Activated CD4-positive, alpha-beta memory T cell treated with anti-CD3 and anti-CD28 coated beads, Interleukin-2, amount 10 ng/mL, durations not matched to agents 7 days and 5 days (primary cell): ENCODE results near the gene TTYH2. TPM values are rescaled to one million over a fixed set of nuclear protein-coding genes. Genes with fewer than 3 reads are reported as not detected.

ENCODE experiments used
- CTCF ChIA-PET: fragments of 350-600 bp; sonication (Branson Sonifier 250); formaldehyde crosslinking; loops from one replicate; lab custom pipeline; 2021; ENCODE audit warnings: antibody characterized with exemption, inconsistent platforms; lab: Charles Lee
- POLR2A ChIA-PET: fragments of 350-600 bp; sonication (Branson Sonifier 250); formaldehyde crosslinking; loops from one replicate; lab custom pipeline; 2021; ENCODE audit warnings: antibody characterized with exemption; lab: Charles Lee
- DNase-seq: peaks from one replicate; pipeline ENCODE4 v3.0.0-alpha.2; 2020
- H3K27ac Mint-ChIP-seq: one replicate; pipeline ENCODE4 v1.8.0; 2021; ENCODE audit warnings: mild to moderate bottlenecking, mixed read lengths
- H3K27me3 Mint-ChIP-seq: one replicate; pipeline ENCODE4 v1.8.0; 2021; ENCODE audit warnings: mixed read lengths
- H3K36me3 Mint-ChIP-seq: one replicate; pipeline ENCODE4 v1.8.0; 2021; ENCODE audit warnings: low read depth, mixed read lengths
- H3K4me1 Mint-ChIP-seq: one replicate; pipeline ENCODE4 v1.8.0; 2021; ENCODE audit warnings: mixed read lengths
- H3K4me3 Mint-ChIP-seq: one replicate; pipeline ENCODE4 v1.8.0; 2021; ENCODE audit warnings: mild to moderate bottlenecking, mixed read lengths
- H3K9me3 Mint-ChIP-seq: one replicate; pipeline ENCODE4 v1.8.0; 2021; ENCODE audit warnings: mixed read lengths
- total RNA-seq, 2 experiments: library from RNA; stranded (reverse); gene quantifications; one replicate each; pipeline ENCODE4 v1.2.3, GENCODE V29; 2021

TTYH2 gene, protein sequence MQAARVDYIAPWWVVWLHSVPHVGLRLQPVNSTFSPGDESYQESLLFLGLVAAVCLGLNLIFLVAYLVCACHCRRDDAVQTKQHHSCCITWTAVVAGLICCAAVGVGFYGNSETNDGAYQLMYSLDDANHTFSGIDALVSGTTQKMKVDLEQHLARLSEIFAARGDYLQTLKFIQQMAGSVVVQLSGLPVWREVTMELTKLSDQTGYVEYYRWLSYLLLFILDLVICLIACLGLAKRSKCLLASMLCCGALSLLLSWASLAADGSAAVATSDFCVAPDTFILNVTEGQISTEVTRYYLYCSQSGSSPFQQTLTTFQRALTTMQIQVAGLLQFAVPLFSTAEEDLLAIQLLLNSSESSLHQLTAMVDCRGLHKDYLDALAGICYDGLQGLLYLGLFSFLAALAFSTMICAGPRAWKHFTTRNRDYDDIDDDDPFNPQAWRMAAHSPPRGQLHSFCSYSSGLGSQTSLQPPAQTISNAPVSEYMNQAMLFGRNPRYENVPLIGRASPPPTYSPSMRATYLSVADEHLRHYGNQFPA
- total RNA-seq, result 10 to 100 TPM; 23.8 to 25.6 TPM

DNA sequence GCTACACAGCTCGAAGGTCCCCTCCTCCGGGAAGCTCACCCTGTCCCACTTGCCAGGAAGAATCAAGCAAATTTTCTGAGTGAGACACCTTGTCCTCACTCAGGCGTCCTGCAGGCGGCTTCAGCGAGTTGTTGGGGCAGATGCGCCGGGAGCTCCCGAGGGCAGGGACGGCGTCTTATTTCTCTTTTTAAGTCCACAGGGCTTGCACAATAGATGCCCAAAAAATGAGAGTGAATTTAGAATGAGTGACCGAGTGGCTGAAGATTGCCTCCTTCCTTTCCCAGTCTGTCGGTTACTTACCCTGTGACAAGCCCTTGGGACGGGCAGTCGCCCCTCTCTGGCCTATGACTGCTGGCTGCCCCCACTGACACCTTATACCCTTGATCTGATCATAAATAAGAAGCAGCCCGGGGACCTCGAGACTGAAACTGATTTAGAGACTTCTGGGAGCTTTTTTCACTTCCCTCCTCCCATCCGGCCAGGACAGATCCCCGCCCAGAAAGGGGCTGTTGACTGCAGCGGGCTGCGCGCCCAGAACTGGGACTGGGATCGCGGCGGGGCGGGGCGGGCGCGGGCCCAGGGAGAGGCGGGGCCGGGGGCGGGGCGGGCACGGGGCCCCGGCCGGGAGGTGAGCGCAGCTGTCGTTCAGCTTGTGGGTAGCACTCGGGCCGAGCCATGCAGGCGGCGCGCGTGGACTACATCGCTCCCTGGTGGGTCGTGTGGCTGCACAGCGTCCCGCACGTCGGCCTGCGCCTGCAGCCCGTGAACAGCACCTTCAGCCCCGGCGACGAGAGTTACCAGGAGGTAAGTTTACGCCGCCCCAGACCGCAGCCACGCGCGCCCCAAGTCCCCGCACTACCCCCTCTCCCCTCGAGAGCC, at the start of gene TTYH2:
Gene TTYH2, plus strand, starts transcription at position 659 of the 879 bp plus-strand sequence. Its CDS starts 17 bp downstream, at position 676.
- H3K27ac Mint-ChIP-seq, result peak within 1 kb of the TSS; percentile 77
- H3K27me3 Mint-ChIP-seq, result no peaks in the 10 kb centered on the region
- DNase-seq, result peak; percentile 82
- peak within 1 kb of the TSS; percentile 82 for H3K4me3 Mint-ChIP-seq
- peaks cover 52% of the 10 kb centered on the region for H3K36me3 Mint-ChIP-seq
- ChIA-PET CTCF (interaction anchor here (0.7 to 3.5 kb wide), 12 partner anchors 9 to 155 kb away, joined by 3 to 50 read pairs (median 4); partner anchors contain the start of gene DNAI2), POLR2A (interaction anchor here (0.9 to 3.1 kb wide), 8 partner anchors 10 to 134 kb away, joined by 3 to 36 read pairs (median 7); partner anchors contain the start of gene RPL38)
- peaks cover 76% of the 10 kb centered on the region for H3K4me1 Mint-ChIP-seq
- no peaks in the 10 kb centered on the region for H3K9me3 Mint-ChIP-seq

GRCh38 chr17:74163836-74164235, 49.5 kb upstream of the TTYH2 start:
- no peak overlapping the region for H3K27ac Mint-ChIP-seq
- DNase-seq, result no peak
- ChIA-PET POLR2A (no interaction called here), CTCF (no interaction called here)
- H3K36me3 Mint-ChIP-seq, result no peaks in the 10 kb centered on the region
- H3K9me3 Mint-ChIP-seq, result no peaks in the 10 kb centered on the region
- no peak overlapping the region for H3K4me3 Mint-ChIP-seq
- peaks cover 18% of the 10 kb centered on the region for H3K27me3 Mint-ChIP-seq
- no peaks in the 10 kb centered on the region for H3K4me1 Mint-ChIP-seq

DNA sequence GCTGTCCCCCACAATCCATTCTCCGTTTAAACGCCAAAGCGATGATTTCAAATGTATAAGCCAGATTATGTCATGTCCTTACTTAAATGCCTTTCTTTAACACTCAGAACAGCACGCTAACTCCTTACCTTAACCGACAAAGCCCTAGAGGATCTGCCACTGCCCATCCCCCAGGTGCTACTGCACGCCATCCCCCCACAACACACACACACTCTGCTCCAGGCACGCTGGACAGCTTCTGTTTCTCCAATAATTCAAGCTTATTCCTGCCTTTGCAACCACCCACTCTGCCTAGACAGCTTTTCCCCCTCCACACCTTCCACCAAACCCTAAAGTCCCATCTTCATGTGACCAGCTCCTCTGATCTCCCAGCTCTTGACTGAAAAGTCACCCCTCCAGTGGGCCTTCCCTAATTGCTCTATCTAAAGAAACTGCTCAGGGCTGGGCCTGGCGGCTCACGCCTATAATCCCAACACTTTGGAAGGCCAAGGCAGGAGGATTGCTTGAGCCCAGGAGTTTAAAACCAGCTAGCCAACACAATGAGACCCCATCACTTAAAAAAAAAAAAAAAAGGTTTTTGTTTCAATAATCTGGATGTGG, 48.8 kb upstream of the TTYH2 start:
- POLR2A ChIA-PET, result no interaction called here
- Mint-ChIP-seq H3K27ac (no peak overlapping the region), H3K27me3 (peaks cover 20% of the 10 kb centered on the region), H3K36me3 (no peaks in the 10 kb centered on the region), H3K4me3 (no peak overlapping the region), H3K9me3 (no peaks in the 10 kb centered on the region), H3K4me1 (no peaks in the 10 kb centered on the region)
- CTCF ChIA-PET, result no interaction called here
- no peak for DNase-seq

DNA sequence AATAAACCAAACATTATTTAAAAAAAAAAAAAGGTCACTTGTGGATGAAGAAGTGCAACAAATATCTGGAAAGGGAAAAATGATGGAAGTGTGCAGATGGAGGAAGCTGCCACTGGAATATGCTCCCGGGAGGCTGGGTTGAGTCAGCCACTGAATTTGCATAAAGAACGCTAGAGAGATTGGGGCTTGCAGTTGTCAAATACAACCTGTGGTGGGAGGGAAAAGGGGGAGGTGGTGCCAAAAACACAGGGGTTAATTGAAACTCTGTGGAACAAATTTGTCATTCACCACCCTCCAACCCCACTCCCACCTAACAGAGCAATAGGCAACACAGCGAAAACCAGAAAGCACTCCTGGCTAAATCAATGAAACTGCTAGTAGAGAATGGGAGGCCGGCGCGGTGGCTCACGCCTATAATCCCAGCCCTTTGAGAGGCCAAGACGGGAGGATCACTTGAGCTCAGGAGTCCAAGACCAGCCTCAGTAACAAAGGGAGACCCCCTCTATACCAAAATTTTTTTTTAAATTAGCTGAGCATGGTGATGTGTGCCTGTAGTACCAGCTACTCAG, 47.5 kb upstream of the TTYH2 start:
- Mint-ChIP-seq H3K27ac (no peak overlapping the region), H3K9me3 (no peaks in the 10 kb centered on the region), H3K4me3 (no peak overlapping the region), H3K4me1 (no peaks in the 10 kb centered on the region), H3K27me3 (peaks cover 23% of the 10 kb centered on the region), H3K36me3 (no peaks in the 10 kb centered on the region)
- CTCF ChIA-PET, result no interaction called here
- no peak for DNase-seq
- POLR2A ChIA-PET, result no interaction called here

- no peaks in the 10 kb centered on the region for H3K4me1 Mint-ChIP-seq
- no peaks in the 10 kb centered on the region for H3K36me3 Mint-ChIP-seq
- ChIA-PET CTCF (no interaction called here), POLR2A (no interaction called here)
- no peak for DNase-seq
- H3K27ac Mint-ChIP-seq, result no peak overlapping the region
- H3K27me3 Mint-ChIP-seq, result peaks cover 41% of the 10 kb centered on the region
- no peaks in the 10 kb centered on the region for H3K9me3 Mint-ChIP-seq
- no peak overlapping the region for H3K4me3 Mint-ChIP-seq
These were observed 42.4 kb upstream of the TTYH2 start for GRCh38 chr17:74170924-74171323.

GRCh38 chr17:74172700-74173099, 40.7 kb upstream of the TTYH2 start:
- no peak for DNase-seq
- CTCF ChIA-PET, result no interaction called here
- H3K4me3 Mint-ChIP-seq, result no peak overlapping the region
- no peaks in the 10 kb centered on the region for H3K36me3 Mint-ChIP-seq
- POLR2A ChIA-PET, result no interaction called here
- no peaks in the 10 kb centered on the region for H3K4me1 Mint-ChIP-seq
- peaks cover 37% of the 10 kb centered on the region for H3K27me3 Mint-ChIP-seq
- H3K27ac Mint-ChIP-seq, result no peak overlapping the region
- H3K9me3 Mint-ChIP-seq, result no peaks in the 10 kb centered on the region

DNA sequence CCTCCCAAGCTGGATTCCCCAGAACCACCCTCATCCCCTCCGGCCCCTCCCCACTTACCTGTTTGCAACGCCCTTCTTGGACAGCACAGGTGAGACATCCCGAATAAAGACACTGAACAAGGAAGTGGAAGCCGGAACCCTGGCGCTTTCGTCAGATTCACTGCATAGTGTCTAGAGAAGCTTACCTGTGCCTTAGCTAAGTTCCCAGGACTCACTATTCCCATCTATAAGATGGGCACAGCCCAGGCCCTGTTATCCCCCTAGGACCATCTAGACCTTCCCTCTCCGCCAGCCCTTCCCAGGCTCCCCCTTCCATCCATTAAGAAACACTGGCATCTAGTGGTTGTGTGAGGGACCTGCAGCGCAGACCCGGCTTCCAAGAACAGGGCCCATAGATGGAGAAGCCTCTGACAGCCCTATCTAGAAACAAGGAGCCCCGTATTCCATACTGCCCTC, 36.8 kb upstream of the TTYH2 start:
- peak; percentile 53 for DNase-seq
- no peak overlapping the region for H3K27ac Mint-ChIP-seq
- peaks cover 28% of the 10 kb centered on the region for H3K27me3 Mint-ChIP-seq
- H3K4me3 Mint-ChIP-seq, result no peak overlapping the region
- H3K9me3 Mint-ChIP-seq, result no peaks in the 10 kb centered on the region
- H3K36me3 Mint-ChIP-seq, result no peaks in the 10 kb centered on the region
- CTCF ChIA-PET, result interaction anchor here (0.8 kb wide), 1 partner anchor 747 kb away, joined by 5 read pairs; no protein-coding TSS in a partner anchor
- POLR2A ChIA-PET, result no interaction called here
- no peaks in the 10 kb centered on the region for H3K4me1 Mint-ChIP-seq

GRCh38 chr17:74177018-74177450, 36.3 kb upstream of the TTYH2 start:
- Mint-ChIP-seq H3K27ac (no peak overlapping the region), H3K36me3 (no peaks in the 10 kb centered on the region), H3K9me3 (no peaks in the 10 kb centered on the region), H3K4me1 (no peaks in the 10 kb centered on the region), H3K27me3 (peaks cover 27% of the 10 kb centered on the region), H3K4me3 (no peak overlapping the region)
- ChIA-PET CTCF (no interaction called here), POLR2A (no interaction called here)
- no peak for DNase-seq

- CTCF ChIA-PET, result interaction anchor here (0.8 kb wide), 1 partner anchor 20 kb away, joined by 3 read pairs; no protein-coding TSS in a partner anchor
- Mint-ChIP-seq H3K4me3 (no peak overlapping the region), H3K27me3 (peaks cover 18% of the 10 kb centered on the region), H3K27ac (no peak overlapping the region), H3K4me1 (no peaks in the 10 kb centered on the region), H3K9me3 (no peaks in the 10 kb centered on the region), H3K36me3 (no peaks in the 10 kb centered on the region)
- POLR2A ChIA-PET, result no interaction called here
- DNase-seq, result no peak
These were observed 33.8 kb upstream of the TTYH2 start for GRCh38 chr17:74179576-74179975.

DNA sequence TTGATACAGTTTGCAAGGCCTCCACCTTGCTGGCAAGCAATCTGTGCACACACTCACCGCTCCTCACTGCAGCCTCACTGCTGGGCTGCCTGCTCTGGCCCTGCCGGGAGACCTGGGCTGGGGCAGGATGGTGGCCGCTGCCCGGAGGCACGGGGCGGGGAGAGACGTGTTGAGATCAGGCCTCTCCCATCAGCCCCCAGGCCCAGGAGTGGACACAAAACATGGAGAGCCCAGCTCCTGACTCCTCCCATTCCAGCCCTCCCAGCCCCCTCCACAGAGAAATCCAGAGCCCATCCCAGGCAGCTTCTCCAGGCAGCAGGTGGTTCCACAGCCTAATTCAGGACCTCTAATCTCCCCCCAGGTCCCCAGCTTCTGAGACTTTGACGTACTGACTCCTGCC, 33.0 kb upstream of the TTYH2 start:
- H3K27me3 Mint-ChIP-seq, result peaks cover 13% of the 10 kb centered on the region
- ChIA-PET CTCF (interaction anchor here (0.8 kb wide), 1 partner anchor 19 kb away, joined by 3 read pairs; no protein-coding TSS in a partner anchor), POLR2A (no interaction called here)
- H3K4me1 Mint-ChIP-seq, result no peaks in the 10 kb centered on the region
- H3K9me3 Mint-ChIP-seq, result no peaks in the 10 kb centered on the region
- no peaks in the 10 kb centered on the region for H3K36me3 Mint-ChIP-seq
- H3K4me3 Mint-ChIP-seq, result no peak overlapping the region
- no peak overlapping the region for H3K27ac Mint-ChIP-seq
- DNase-seq, result no peak

GRCh38 chr17:74181341-74181740, 32.0 kb upstream of the TTYH2 start:
- no peak overlapping the region for H3K27ac Mint-ChIP-seq
- H3K4me3 Mint-ChIP-seq, result no peak overlapping the region
- peaks cover 10% of the 10 kb centered on the region for H3K27me3 Mint-ChIP-seq
- H3K9me3 Mint-ChIP-seq, result no peaks in the 10 kb centered on the region
- POLR2A ChIA-PET, result no interaction called here
- no peaks in the 10 kb centered on the region for H3K36me3 Mint-ChIP-seq
- DNase-seq, result no peak
- H3K4me1 Mint-ChIP-seq, result no peaks in the 10 kb centered on the region
- CTCF ChIA-PET, result no interaction called here

GRCh38 chr17:74182041-74182723, 31.2 kb upstream of the TTYH2 start:
- DNase-seq, result no peak
- Mint-ChIP-seq H3K4me3 (no peak overlapping the region), H3K27me3 (peaks cover 4% of the 10 kb centered on the region), H3K4me1 (no peaks in the 10 kb centered on the region), H3K36me3 (no peaks in the 10 kb centered on the region), H3K9me3 (no peaks in the 10 kb centered on the region), H3K27ac (no peak overlapping the region)
- POLR2A ChIA-PET, result no interaction called here
- CTCF ChIA-PET, result interaction anchor here (0.9 kb wide), 1 partner anchor 17 kb away, joined by 4 read pairs; no protein-coding TSS in a partner anchor
